Osteocyte (in vitro differentiated cells): ENCODE data around the gene CAV3. TPM values are rescaled to one million over a fixed set of nuclear protein-coding genes. Genes with fewer than 3 reads are reported as not detected.

Experiments
- DNase-seq: peaks from one replicate; pipeline ENCODE4 v3.0.0; 2021; ENCODE audit warnings: mixed read lengths; ENCODE audit not compliant: unreplicated experiment; ENCODE audit errors: extremely low spot score
- H3K27ac Mint-ChIP-seq: one replicate; pipeline ENCODE4 v1.8.0; 2021; ENCODE audit warnings: mild to moderate bottlenecking, mixed read lengths; ENCODE audit not compliant: unreplicated experiment
- H3K27me3 Mint-ChIP-seq: one replicate; pipeline ENCODE4 v1.8.0; 2021; ENCODE audit warnings: mixed read lengths; ENCODE audit not compliant: unreplicated experiment
- H3K36me3 Mint-ChIP-seq: one replicate; pipeline ENCODE4 v1.8.0; 2021; ENCODE audit warnings: mixed read lengths; ENCODE audit not compliant: unreplicated experiment
- H3K4me1 Mint-ChIP-seq: one replicate; pipeline ENCODE4 v1.8.0; 2021; ENCODE audit warnings: mixed read lengths; ENCODE audit not compliant: unreplicated experiment
- H3K4me3 Mint-ChIP-seq: one replicate; pipeline ENCODE4 v1.8.0; 2021; ENCODE audit warnings: mild to moderate bottlenecking, moderate library complexity, mixed read lengths; ENCODE audit not compliant: unreplicated experiment
- H3K9me3 Mint-ChIP-seq: one replicate; pipeline ENCODE4 v1.8.0; 2021; ENCODE audit warnings: mixed read lengths; ENCODE audit not compliant: unreplicated experiment
- CTCF ChIP-seq: fragments of 200-600 bp; sonication (generic); IDR thresholded peaks from 2 replicates; pipeline ENCODE4 v1.5.0; 2021; ENCODE audit warnings: antibody characterized with exemption, mild to moderate bottlenecking, moderate library complexity
- total RNA-seq: library from RNA; stranded (reverse); gene quantifications from 2 replicates; pipeline ENCODE4 v1.2.1, GENCODE V29; 2021

The CAV3 gene
- total RNA-seq, 1 donor from 2014 or later = not detected

- Mint-ChIP-seq H3K36me3 (no peaks in the 10 kb centered on the region), H3K4me3 (no peak overlapping the region), H3K4me1 (peaks cover 28% of the 10 kb centered on the region), H3K27ac (no peak overlapping the region), H3K9me3 (no peaks in the 10 kb centered on the region), H3K27me3 (no peaks in the 10 kb centered on the region)
- no peak for DNase-seq
- no peak for TF ChIP-seq CTCF
Measured at GRCh38 chr3:8778475-8778874, 44.9 kb downstream of the CAV3 start.

- no peak for TF ChIP-seq CTCF
- no peaks in the 10 kb centered on the region for H3K36me3 Mint-ChIP-seq
Measured at GRCh38 chr3:8780279-8780678, 46.7 kb downstream of the CAV3 start.

GRCh38 chr3:8784676-8785435, 51.3 kb downstream of the CAV3 start:
- Mint-ChIP-seq H3K36me3 (no peaks in the 10 kb centered on the region), H3K4me3 (no peak overlapping the region), H3K9me3 (peaks cover 17% of the 10 kb centered on the region), H3K4me1 (peaks cover 2% of the 10 kb centered on the region), H3K27ac (peak overlapping the region; percentile 44), H3K27me3 (no peaks in the 10 kb centered on the region)
- no peak for TF ChIP-seq CTCF
- DNase-seq = no peak

More at GRCh38 chr3:8780279-8780678, 46.7 kb downstream of the CAV3 start:
- Mint-ChIP-seq H3K4me3 (no peak overlapping the region), H3K27ac (no peak overlapping the region), H3K4me1 (peaks cover 22% of the 10 kb centered on the region), H3K9me3 (no peaks in the 10 kb centered on the region), H3K27me3 (no peaks in the 10 kb centered on the region)
- no peak for DNase-seq

GRCh38 chr3:8790529-8790928, 56.9 kb downstream of the CAV3 start:
- no peaks in the 10 kb centered on the region for H3K27me3 Mint-ChIP-seq
- no peak overlapping the region for H3K27ac Mint-ChIP-seq
- peaks cover 2% of the 10 kb centered on the region for H3K36me3 Mint-ChIP-seq

More at GRCh38 chr3:8790529-8790928, 56.9 kb downstream of the CAV3 start:
- Mint-ChIP-seq H3K4me1 (peaks cover 13% of the 10 kb centered on the region), H3K4me3 (no peak overlapping the region), H3K9me3 (peaks cover 17% of the 10 kb centered on the region)
- TF ChIP-seq CTCF = no peak
- no peak for DNase-seq
